Measurements from ENCODE around the gene CHCHD10. TPM values are rescaled to one million over a fixed set of nuclear protein-coding genes. Genes with fewer than 3 reads are reported as not detected.

Gene CHCHD10
- total and polyA plus RNA-seq, 2 of the 13 experiments (the other 11 are each of a cell fraction or from before 2014, with no cell fraction given): 37.0 to 62.8 TPM

DNA sequence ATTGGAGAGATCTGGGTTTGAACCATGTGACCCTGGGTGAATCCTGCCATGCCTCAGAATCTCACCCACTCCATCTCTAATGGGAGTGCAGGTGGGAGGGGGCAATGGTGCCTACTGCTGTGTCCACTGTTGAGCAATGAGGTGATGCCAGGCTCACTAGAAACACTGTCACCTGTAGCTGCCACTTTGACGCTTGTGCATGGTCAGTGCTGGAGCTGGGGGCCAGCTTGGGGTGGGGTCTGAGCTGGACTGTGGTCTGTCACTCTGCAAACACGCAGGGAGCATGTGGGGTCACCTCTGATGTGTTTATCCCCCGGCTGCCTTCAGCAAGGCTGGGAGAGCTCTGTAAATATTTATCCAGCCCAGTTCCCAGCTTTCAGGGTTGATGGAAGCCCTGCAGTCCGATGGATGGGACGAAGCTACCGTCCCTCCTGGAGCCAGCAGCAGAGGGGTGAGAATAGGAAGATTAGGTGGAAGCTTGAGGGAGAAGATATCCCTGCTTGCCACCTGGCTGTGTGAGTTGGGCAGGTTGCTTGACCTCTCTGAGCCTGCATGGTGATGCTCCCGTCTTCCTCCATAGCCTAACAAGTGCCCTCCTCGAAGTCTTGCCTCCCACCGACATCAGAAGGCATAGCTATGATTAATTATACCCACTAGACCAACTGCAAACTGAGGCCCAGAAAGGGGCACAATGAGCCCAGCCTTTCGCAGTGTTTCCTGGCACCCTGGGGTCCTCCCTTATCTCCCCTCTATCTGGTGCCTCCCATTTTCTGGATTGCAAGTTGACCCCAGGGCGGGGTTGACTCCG lies 6.5 kb upstream of the CHCHD10 start (continued):
- TF ChIP-seq DNMT1 (CRISPR knock-in tag; IDR thresholded peaks at IDR 0.05): no peak
- TF ChIP-seq, protein P1, sequence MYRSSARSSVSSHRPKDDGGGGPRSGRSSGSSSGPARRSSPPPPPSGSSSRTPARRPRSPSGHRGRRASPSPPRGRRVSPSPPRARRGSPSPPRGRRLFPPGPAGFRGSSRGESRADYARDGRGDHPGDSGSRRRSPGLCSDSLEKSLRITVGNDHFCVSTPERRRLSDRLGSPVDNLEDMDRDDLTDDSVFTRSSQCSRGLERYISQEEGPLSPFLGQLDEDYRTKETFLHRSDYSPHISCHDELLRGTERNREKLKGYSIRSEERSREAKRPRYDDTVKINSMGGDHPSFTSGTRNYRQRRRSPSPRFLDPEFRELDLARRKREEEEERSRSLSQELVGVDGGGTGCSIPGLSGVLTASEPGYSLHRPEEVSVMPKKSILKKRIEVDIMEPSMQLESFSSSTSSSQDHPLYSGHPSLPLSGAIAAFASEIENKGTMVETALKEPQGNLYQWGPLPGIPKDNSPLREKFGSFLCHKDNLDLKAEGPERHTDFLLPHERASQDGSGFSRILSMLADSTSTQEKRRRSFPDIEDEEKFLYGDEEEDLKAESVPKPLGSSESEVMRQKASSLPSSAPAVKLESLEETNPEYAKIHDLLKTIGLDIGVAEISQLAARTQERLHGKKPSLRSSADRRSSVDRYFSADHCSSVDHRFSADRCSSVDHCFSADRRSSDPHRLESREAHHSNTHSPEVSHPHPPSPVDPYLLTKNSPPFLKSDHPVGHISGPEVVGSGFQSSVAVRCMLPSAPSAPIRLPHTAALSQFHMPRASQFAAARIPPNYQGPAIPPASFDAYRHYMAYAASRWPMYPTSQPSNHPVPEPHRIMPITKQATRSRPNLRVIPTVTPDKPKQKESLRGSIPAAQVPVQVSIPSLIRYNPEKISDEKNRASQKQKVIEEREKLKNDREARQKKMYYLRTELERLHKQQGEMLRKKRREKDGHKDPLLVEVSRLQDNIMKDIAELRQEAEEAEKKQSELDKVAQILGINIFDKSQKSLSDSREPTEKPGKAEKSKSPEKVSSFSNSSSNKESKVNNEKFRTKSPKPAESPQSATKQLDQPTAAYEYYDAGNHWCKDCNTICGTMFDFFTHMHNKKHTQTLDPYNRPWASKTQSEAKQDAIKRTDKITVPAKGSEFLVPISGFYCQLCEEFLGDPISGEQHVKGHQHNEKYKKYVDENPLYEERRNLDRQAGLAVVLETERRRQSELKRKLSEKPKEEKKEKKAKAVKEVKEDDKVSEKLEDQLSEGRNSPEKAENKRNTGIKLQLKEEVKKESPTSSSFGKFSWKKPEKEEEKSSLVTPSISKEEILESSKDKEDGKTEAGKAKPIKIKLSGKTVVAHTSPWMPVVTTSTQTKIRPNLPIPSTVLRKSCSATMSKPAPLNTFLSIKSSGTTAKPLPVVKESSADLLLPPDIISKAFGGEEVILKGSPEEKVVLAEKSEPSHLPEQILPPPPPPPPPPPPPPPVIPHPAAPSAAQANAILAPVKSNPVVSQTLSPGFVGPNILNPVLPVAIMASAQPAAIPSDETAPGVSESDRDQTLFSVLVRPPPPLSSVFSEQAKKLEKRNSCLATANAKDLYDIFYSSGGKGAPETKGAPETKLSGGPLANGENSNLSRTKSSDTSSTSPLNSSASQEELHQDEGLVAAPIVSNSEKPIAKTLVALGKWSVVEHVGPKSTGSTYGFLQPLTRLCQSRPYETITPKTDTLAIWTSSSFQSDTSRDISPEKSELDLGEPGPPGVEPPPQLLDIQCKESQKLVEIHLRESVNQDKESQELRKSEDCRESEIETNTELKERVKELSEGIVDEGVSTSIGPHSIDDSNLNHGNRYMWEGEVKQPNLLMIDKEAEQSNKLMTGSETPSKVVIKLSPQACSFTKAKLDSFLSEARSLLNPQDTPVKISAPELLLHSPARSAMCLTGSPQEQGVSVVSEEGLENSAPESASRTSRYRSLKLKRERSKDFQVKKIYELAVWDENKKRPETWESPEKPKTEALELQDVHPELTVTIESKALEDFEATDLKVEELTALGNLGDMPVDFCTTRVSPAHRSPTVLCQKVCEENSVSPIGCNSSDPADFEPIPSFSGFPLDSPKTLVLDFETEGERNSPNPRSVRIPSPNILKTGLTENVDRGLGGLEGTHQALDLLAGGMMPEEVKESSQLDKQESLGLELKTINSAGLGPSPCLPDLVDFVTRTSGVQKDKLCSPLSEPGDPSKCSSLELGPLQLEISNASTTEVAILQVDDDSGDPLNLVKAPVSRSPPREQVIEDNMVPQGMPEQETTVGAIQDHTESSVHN (CRISPR knock-in tag; IDR thresholded peaks at IDR 0.05): peak; percentile 64; the same call in 1 of the 2 replicates
- peak; percentile 72; the same call in 1 of the 2 replicates for TF ChIP-seq YEATS4 (CRISPR knock-in tag; IDR thresholded peaks at IDR 0.05; ENCODE audit: borderline replicate concordance)
- TF ChIP-seq TCF12 (IDR thresholded peaks at IDR 0.05): no peak
- TF ChIP-seq TCF12 (CRISPR knock-in tag; IDR thresholded peaks at IDR 0.05): 0 out of 2 replicates have a peak, but pooled peaks have one; percentile 38
- TF ChIP-seq ATF7 (IDR thresholded peaks at IDR 0.05): no peak
- 0 out of 2 replicates have a peak, but pooled peaks have one; percentile 28 for TF ChIP-seq ATF7 (CRISPR knock-in tag; IDR thresholded peaks at IDR 0.05)
- no peak for TF ChIP-seq NFATC3 (CRISPR knock-in tag; IDR thresholded peaks at IDR 0.05)
- TF ChIP-seq NR2F2 (IDR thresholded peaks at IDR 0.05; ENCODE audit: borderline replicate concordance, low read depth): peak; percentile 83
- TF ChIP-seq, protein P2, sequence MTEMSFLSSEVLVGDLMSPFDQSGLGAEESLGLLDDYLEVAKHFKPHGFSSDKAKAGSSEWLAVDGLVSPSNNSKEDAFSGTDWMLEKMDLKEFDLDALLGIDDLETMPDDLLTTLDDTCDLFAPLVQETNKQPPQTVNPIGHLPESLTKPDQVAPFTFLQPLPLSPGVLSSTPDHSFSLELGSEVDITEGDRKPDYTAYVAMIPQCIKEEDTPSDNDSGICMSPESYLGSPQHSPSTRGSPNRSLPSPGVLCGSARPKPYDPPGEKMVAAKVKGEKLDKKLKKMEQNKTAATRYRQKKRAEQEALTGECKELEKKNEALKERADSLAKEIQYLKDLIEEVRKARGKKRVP (CRISPR knock-in tag; IDR thresholded peaks at IDR 0.05): peak in 1 of 2 experiments; percentile 76; a peak in 2 of 4 replicates
- 0 out of 2 replicates have a peak, but pooled peaks have one; percentile 33 for TF ChIP-seq ZNF761 (CRISPR knock-in tag; conservative IDR thresholded peaks at IDR 0.05)
- TF ChIP-seq CREB1 (IDR thresholded peaks at IDR 0.05): 0 out of 2 replicates have a peak, but pooled peaks have one; percentile 38
- no peak for TF ChIP-seq CREB1 (CRISPR knock-in tag; IDR thresholded peaks at IDR 0.05)
- TF ChIP-seq, protein P3, sequence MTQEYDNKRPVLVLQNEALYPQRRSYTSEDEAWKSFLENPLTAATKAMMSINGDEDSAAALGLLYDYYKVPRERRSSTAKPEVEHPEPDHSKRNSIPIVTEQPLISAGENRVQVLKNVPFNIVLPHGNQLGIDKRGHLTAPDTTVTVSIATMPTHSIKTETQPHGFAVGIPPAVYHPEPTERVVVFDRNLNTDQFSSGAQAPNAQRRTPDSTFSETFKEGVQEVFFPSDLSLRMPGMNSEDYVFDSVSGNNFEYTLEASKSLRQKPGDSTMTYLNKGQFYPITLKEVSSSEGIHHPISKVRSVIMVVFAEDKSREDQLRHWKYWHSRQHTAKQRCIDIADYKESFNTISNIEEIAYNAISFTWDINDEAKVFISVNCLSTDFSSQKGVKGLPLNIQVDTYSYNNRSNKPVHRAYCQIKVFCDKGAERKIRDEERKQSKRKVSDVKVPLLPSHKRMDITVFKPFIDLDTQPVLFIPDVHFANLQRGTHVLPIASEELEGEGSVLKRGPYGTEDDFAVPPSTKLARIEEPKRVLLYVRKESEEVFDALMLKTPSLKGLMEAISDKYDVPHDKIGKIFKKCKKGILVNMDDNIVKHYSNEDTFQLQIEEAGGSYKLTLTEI (CRISPR knock-in tag; conservative IDR thresholded peaks at IDR 0.05): no peak
- TF ChIP-seq ZNF121 (CRISPR knock-in tag; IDR thresholded peaks at IDR 0.05): no peak; the same call in none of the 2 replicates
- TF ChIP-seq ZNF282 (IDR thresholded peaks at IDR 0.05; ENCODE audit: partially characterized antibody): no peak
- 0 out of 2 replicates have a peak, but pooled peaks have one; percentile 10 for TF ChIP-seq TSC22D2 (CRISPR knock-in tag; IDR thresholded peaks at IDR 0.05; ENCODE audit: borderline replicate concordance)
- TF ChIP-seq, protein P4, sequence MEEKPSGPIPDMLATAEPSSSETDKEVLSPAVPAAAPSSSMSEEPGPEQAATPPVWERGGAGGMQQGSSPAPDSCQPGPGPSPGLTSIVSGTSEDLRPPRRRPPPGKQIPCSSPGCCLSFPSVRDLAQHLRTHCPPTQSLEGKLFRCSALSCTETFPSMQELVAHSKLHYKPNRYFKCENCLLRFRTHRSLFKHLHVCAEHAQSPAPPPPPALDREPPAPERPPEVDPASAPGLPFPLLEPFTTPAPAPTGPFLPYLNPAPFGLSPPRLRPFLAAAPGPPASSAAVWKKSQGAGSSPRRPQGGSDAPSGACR (CRISPR knock-in tag; IDR thresholded peaks at IDR 0.05): no peak
